Urinary bladder (tissue), 4 donors: ENCODE data around the gene USP36. TPM values are rescaled to one million over a fixed set of nuclear protein-coding genes. Genes with fewer than 3 reads are reported as not detected.

Source experiments
- DNase-seq: peaks from one replicate; pipeline ENCODE4 v3.0.0-alpha.2; 2015; ENCODE audit errors: extremely low spot score
- H3K27ac ChIP-seq: one replicate; pipeline ENCODE4 v1.5.1; 2013; ENCODE audit warnings: low read depth, mild to moderate bottlenecking, moderate library complexity
- H3K36me3 ChIP-seq: one replicate; pipeline ENCODE4 v1.6.1; 2013; ENCODE audit warnings: mild to moderate bottlenecking, moderate library complexity; ENCODE audit not compliant: insufficient read depth
- H3K4me1 ChIP-seq: one replicate; pipeline ENCODE4 v1.6.1; 2013; ENCODE audit warnings: mild to moderate bottlenecking, moderate library complexity; ENCODE audit not compliant: insufficient read depth
- H3K4me3 ChIP-seq: one replicate; pipeline ENCODE4 v1.5.1; 2013; ENCODE audit warnings: low read depth, low read length
- WGBS: extraction: QIAGEN DNeasy Blood & Tissue Kit; methylation state at CpG from one replicate; pipeline ENCODE4 v1.1.7; 2013; 5-methylcytosine and 5-hydroxymethylcytosine counted together
- polyA plus RNA-seq: library from polyadenylated mRNA; stranded (reverse); fragments of 200-250 nt; gene quantifications from one replicate; pipeline ENCODE4 v1.2.3, GENCODE V29; 2013
- total RNA-seq: library from RNA; depleted of rRNA; stranded (reverse); fragments of >200 nt; gene quantifications from one replicate; pipeline ENCODE4 v1.2.3, GENCODE V29; 2014
- donor health status: healthy with polysubstance abuse.
- donor health status: healthy.

USP36 gene
- total and polyA plus RNA-seq, 2 donors: 27.3 to 28.0 TPM

GRCh38 chr17:78805301-78805700 lies 35.3 kb downstream of the USP36 start:
- no peak overlapping the region for H3K4me3 ChIP-seq
- no peak overlapping the region for H3K27ac ChIP-seq
- H3K36me3 ChIP-seq: peaks cover 3% of the 10 kb centered on the region
- no peak for DNase-seq
- 88% methylated on average over 14 of the region's 14 CpGs for WGBS
- no peaks in the 10 kb centered on the region for H3K4me1 ChIP-seq

GRCh38 chr17:78804777-78805176 lies 35.8 kb downstream of the USP36 start:
- Histone ChIP-seq H3K27ac (no peak overlapping the region), H3K4me1 (no peaks in the 10 kb centered on the region), H3K36me3 (no peaks in the 10 kb centered on the region), H3K4me3 (no peak overlapping the region)
- DNase-seq: no peak
- WGBS: 77% methylated on average over 11 of the region's 11 CpGs

- Histone ChIP-seq H3K4me1 (no peaks in the 10 kb centered on the region), H3K4me3 (no peak overlapping the region), H3K27ac (no peak overlapping the region), H3K36me3 (no peaks in the 10 kb centered on the region)
- DNase-seq: no peak
- 84% methylated on average over 21 of the region's 21 CpGs for WGBS
Observed at GRCh38 chr17:78803186-78803845, 37.3 kb downstream of the USP36 start.

GRCh38 chr17:78802459-78802858 lies 38.2 kb downstream of the USP36 start:
- H3K4me1 ChIP-seq: no peaks in the 10 kb centered on the region
- DNase-seq: no peak
- H3K27ac ChIP-seq: no peak overlapping the region
- no peak overlapping the region for H3K4me3 ChIP-seq
- no peaks in the 10 kb centered on the region for H3K36me3 ChIP-seq
- 95% methylated on average over 14 of the region's 14 CpGs for WGBS

- DNase-seq: no peak
- H3K27ac ChIP-seq: no peak overlapping the region
- no peak overlapping the region for H3K4me3 ChIP-seq
- no peaks in the 10 kb centered on the region for H3K36me3 ChIP-seq
- whole genome bisulfite sequencing: 94% methylated on average over 30 of the region's 30 CpGs
- H3K4me1 ChIP-seq: no peaks in the 10 kb centered on the region
Observed at GRCh38 chr17:78802008-78802407, 38.6 kb downstream of the USP36 start.

- Histone ChIP-seq H3K4me1 (no peaks in the 10 kb centered on the region), H3K27ac (no peak overlapping the region), H3K36me3 (no peaks in the 10 kb centered on the region), H3K4me3 (no peak overlapping the region)
- 93% methylated on average over 18 of the region's 18 CpGs for WGBS
- no peak for DNase-seq
Observed at GRCh38 chr17:78800132-78800931, 40.3 kb downstream of the USP36 start.

GRCh38 chr17:78798695-78799559 lies 41.7 kb downstream of the USP36 start:
- no peaks in the 10 kb centered on the region for H3K36me3 ChIP-seq

GRCh38 chr17:78797691-78798585 lies 42.7 kb downstream of the USP36 start:
- H3K4me1 ChIP-seq: no peaks in the 10 kb centered on the region
- WGBS: 85% methylated on average over 28 of the region's 28 CpGs
- no peak overlapping the region for H3K4me3 ChIP-seq
- no peak overlapping the region for H3K27ac ChIP-seq
- DNase-seq: no peak
- no peaks in the 10 kb centered on the region for H3K36me3 ChIP-seq

More at GRCh38 chr17:78798695-78799559, 41.7 kb downstream of the USP36 start:
- WGBS: 80% methylated on average over 33 of the region's 33 CpGs
- H3K27ac ChIP-seq: no peak overlapping the region
- no peak for DNase-seq
- H3K4me3 ChIP-seq: no peak overlapping the region
- H3K4me1 ChIP-seq: no peaks in the 10 kb centered on the region

- DNase-seq: no peak
Observed at GRCh38 chr17:78797213-78797612, 43.4 kb downstream of the USP36 start.

GRCh38 chr17:78796517-78796900 lies 44.1 kb downstream of the USP36 start:
- 83% methylated on average over 11 of the region's 11 CpGs for WGBS
- H3K36me3 ChIP-seq: no peaks in the 10 kb centered on the region
- H3K4me3 ChIP-seq: no peak overlapping the region
- H3K27ac ChIP-seq: no peak overlapping the region
- no peak for DNase-seq
- H3K4me1 ChIP-seq: no peaks in the 10 kb centered on the region

More at GRCh38 chr17:78797213-78797612, 43.4 kb downstream of the USP36 start:
- Histone ChIP-seq H3K4me1 (no peaks in the 10 kb centered on the region), H3K36me3 (no peaks in the 10 kb centered on the region), H3K4me3 (no peak overlapping the region), H3K27ac (no peak overlapping the region)
- 92% methylated on average over 11 of the region's 11 CpGs for WGBS

GRCh38 chr17:78795861-78796516 lies 44.6 kb downstream of the USP36 start:
- Histone ChIP-seq H3K36me3 (no peaks in the 10 kb centered on the region), H3K27ac (no peak overlapping the region), H3K4me3 (no peak overlapping the region), H3K4me1 (no peaks in the 10 kb centered on the region)
- no peak for DNase-seq
- 83% methylated on average over 14 of the region's 14 CpGs for WGBS

- H3K27ac ChIP-seq: no peak overlapping the region
Observed at GRCh38 chr17:78794864-78795640, 45.6 kb downstream of the USP36 start.

More at GRCh38 chr17:78794864-78795640, 45.6 kb downstream of the USP36 start:
- no peak for DNase-seq
- H3K4me1 ChIP-seq: no peaks in the 10 kb centered on the region
- H3K4me3 ChIP-seq: no peak overlapping the region
- no peaks in the 10 kb centered on the region for H3K36me3 ChIP-seq
- 95% methylated on average over 22 of the region's 22 CpGs for WGBS
